GM12878 (cell line): ENCODE measurements around the gene NGFR. TPM values are rescaled to one million over a fixed set of nuclear protein-coding genes. Genes with fewer than 3 reads are reported as not detected.

Source experiments
- ATAC-seq: fragments of 200-7000 bp; cut with Tn5 transposase; 3 replicates; pipeline ENCODE4 v1.9.1; 2020; ENCODE audit warnings: mild to moderate bottlenecking, moderate library complexity
- BruUV-seq: library from RNA; stranded (reverse); fragments of 400-500 nt; replicated peaks from 2 replicates; lab custom pipeline; 2021; lab: Mats Ljungman, UMichigan
- CTCF ChIA-PET: fragments of 300-600 bp; sonication (Branson Sonifier 250); formaldehyde crosslinking; extraction: SDS; loops from one replicate; lab custom pipeline; 2021; ENCODE audit warnings: inconsistent platforms; lab: Yijun Ruan, JAX
- POLR2A ChIA-PET: fragments of 350-600 bp; formaldehyde crosslinking; extraction: SDS; loops from one replicate; lab custom pipeline; 2021; ENCODE audit warnings: inconsistent platforms; lab: Charles Lee
- RAD21 ChIA-PET: fragments of 300-600 bp; sonication (Branson Sonifier 250); formaldehyde crosslinking; loops from one replicate; lab custom pipeline; 2023; ENCODE audit warnings: antibody characterized with exemption; ENCODE audit not compliant: unreplicated experiment; lab: Charles Lee
- SMC1A ChIA-PET: fragments of 300-600 bp; sonication (Branson Sonifier 250); formaldehyde crosslinking; loops from one replicate; lab custom pipeline; 2023; ENCODE audit not compliant: unreplicated experiment, uncharacterized antibody; lab: Charles Lee
- DNase-seq: peaks from one replicate; pipeline ENCODE4 v3.0.0-alpha.2; 2011; ENCODE audit warnings: low read depth, low spot score
- FAIRE-seq: peaks from 3 replicates; lab custom pipeline; 2011; peaks lifted over from hg19 to GRCh38; lab: Jason Lieb, UNC
- H2AFZ ChIP-seq: 2 replicates; pipeline ENCODE4 v1.6.0; 2011; ENCODE audit warnings: low read depth, low read length, control low read depth; ENCODE audit not compliant: control insufficient read depth
- H3K27ac ChIP-seq: 2 replicates; pipeline ENCODE4 v1.5.1; 2011; ENCODE audit warnings: control low read depth; ENCODE audit not compliant: control insufficient read depth, insufficient read depth
- H3K27me3 ChIP-seq, 2 experiments: replicated peaks in 1 of 2; 2 replicates each; pipeline versions ENCODE4 v1.6.0 to v1.6.1; 2011; ENCODE audit warnings: low read length in 1 of 2; ENCODE audit not compliant: control insufficient read depth in 2 of 2, insufficient read depth in 2 of 2
- H3K36me3 ChIP-seq, 2 experiments: 2 replicates each; pipeline ENCODE4 v1.5.1; 2011; ENCODE audit warnings: low read length in 1 of 2; ENCODE audit not compliant: control insufficient read depth in 2 of 2, insufficient read depth in 2 of 2
- H3K4me1 ChIP-seq: 2 replicates; pipeline ENCODE4 v1.6.1; 2011; ENCODE audit warnings: mild to moderate bottlenecking, low read length, moderate library complexity, mixed read lengths; ENCODE audit not compliant: control insufficient read depth, insufficient read depth
- H3K4me2 ChIP-seq: 2 replicates; pipeline ENCODE4 v1.6.0; 2011; ENCODE audit warnings: control low read depth; ENCODE audit not compliant: control insufficient read depth, insufficient read depth
- H3K4me3 ChIP-seq: fragments of 200-600 bp; sonication (generic); 2 replicates; pipeline ENCODE4 v1.5.1; 2016
- H3K79me2 ChIP-seq: 2 replicates; pipeline ENCODE4 v1.6.0; 2011; ENCODE audit warnings: low read length; ENCODE audit not compliant: control insufficient read depth, insufficient read depth
- H3K9ac ChIP-seq: 2 replicates; pipeline ENCODE4 v1.8.0; 2011; ENCODE audit warnings: low read length, control low read depth, mixed read lengths; ENCODE audit not compliant: control insufficient read depth, insufficient read depth
- H3K9me3 ChIP-seq: replicated peaks from 3 replicates; pipeline ENCODE4 v1.5.1; 2011; ENCODE audit warnings: mild to moderate bottlenecking, low read length; ENCODE audit not compliant: control insufficient read depth, insufficient read depth
- H4K20me1 ChIP-seq: 2 replicates; pipeline ENCODE4 v1.6.0; 2011; ENCODE audit not compliant: control insufficient read depth, insufficient read depth
- BCL11A ChIP-seq: IDR thresholded peaks from 2 replicates; pipeline ENCODE4 v1.6.1; 2011; ENCODE audit warnings: low read depth, low read length
- CREB1 ChIP-seq: IDR thresholded peaks from 2 replicates; pipeline ENCODE4 v1.6.1; 2012; ENCODE audit warnings: low read depth, mild to moderate bottlenecking, inconsistent platforms
- DPF2 ChIP-seq: fragments of 450-650 bp; IDR thresholded peaks from 2 replicates; pipeline ENCODE4 v1.6.1; 2017; ENCODE audit warnings: mild to moderate bottlenecking
- GABPA ChIP-seq: IDR thresholded peaks from 2 replicates; pipeline ENCODE4 v1.6.1; 2014; ENCODE audit warnings: antibody characterized with exemption, low read depth, mild to moderate bottlenecking, inconsistent platforms
- KLF5 ChIP-seq: fragments of 450-650 bp; IDR thresholded peaks from 2 replicates; pipeline ENCODE4 v1.6.1; 2014; ENCODE audit warnings: mild to moderate bottlenecking; ENCODE audit not compliant: partially characterized antibody
- NRF1 ChIP-seq: conservative IDR thresholded peaks from 2 replicates; pipeline ENCODE4 v1.6.1; 2011; ENCODE audit warnings: mild to moderate bottlenecking, low read depth, low read length, improper control_type of control experiment
- POLR2AphosphoS2 ChIP-seq: IDR thresholded peaks from 2 replicates; pipeline ENCODE4 v1.6.1; 2011; ENCODE audit warnings: low read depth, mild to moderate bottlenecking, low read length, improper control_type of control experiment, moderate library complexity
- POU2F2 ChIP-seq: IDR thresholded peaks from 3 replicates; pipeline ENCODE4 v1.6.1; 2011; ENCODE audit warnings: low read depth, mild to moderate bottlenecking, low read length, borderline replicate concordance
- RAD21 ChIP-seq: IDR thresholded peaks from 2 replicates; pipeline ENCODE4 v1.6.1; 2011; ENCODE audit warnings: mild to moderate bottlenecking, low read depth, low read length, moderate library complexity; ENCODE audit not compliant: insufficient read depth
- SMC3 ChIP-seq: IDR thresholded peaks from 2 replicates; pipeline ENCODE4 v1.6.1; 2011; ENCODE audit warnings: low read length, improper control_type of control experiment, borderline replicate concordance
- ZNF24 ChIP-seq: fragments of 450-650 bp; IDR thresholded peaks from 2 replicates; pipeline ENCODE4 v1.6.1; 2017; ENCODE audit warnings: antibody characterized with exemption, mild to moderate bottlenecking
- WGBS: methylation state at CpG from one replicate; pipeline ENCODE4 v1.1.6; 2016; ENCODE audit warnings: low lambda C conversion rate; ENCODE audit not compliant: insufficient replicate concordance, insufficient coverage; ENCODE audit errors: missing lambda C conversion rate; 5-methylcytosine and 5-hydroxymethylcytosine counted together
- in situ Hi-C: fragments of 300-500 bp; cut with MboI; formaldehyde crosslinking; loops from 9 replicates; pipeline ENCODE4 v1.14.3; 2018; ENCODE audit warnings: mixed read lengths
- intact Hi-C: fragments of 100-400 bp; cut with micrococcal nuclease; formaldehyde crosslinking; loops from one replicate; pipeline ENCODE4 v1.14.2; 2022; ENCODE audit not compliant: unreplicated experiment
- polyA plus RNA-seq, 11 experiments: library from polyadenylated mRNA; depleted of rRNA in 4 of 11; unstranded in 6 of 11; stranded (reverse) in 5 of 11; fragments of >200 nt; fragmentation: Nextera tagmentation in 4 of 11; fragmentation: Illumina TruSeq in 1 of 11; extraction: Ambion mirVana in 4 of 11; extraction: Trizol in 1 of 11; gene quantifications; 1 replicate in 1 of 11; 2 replicates in 10 of 11; pipeline versions ENCODE4 v1.2.1 to v1.2.3, GENCODE V29; 2011 to 2016; ENCODE audit warnings: inconsistent platforms in 2 of 11, missing spikeins in 2 of 11, low read depth in 1 of 11
- total RNA-seq, 4 experiments: library from RNA; depleted of rRNA in 3 of 4; stranded (reverse); fragments of >200 nt in 3 of 4; fragmentation: Illumina TruSeq in 1 of 4; extraction: Trizol in 1 of 4; gene quantifications; 2 replicates each; pipeline versions ENCODE4 v1.2.1 to v1.2.3, GENCODE V29; 2013 to 2021
- TF ChIP-seq, protein P1 (sequence below): fragments of 150-350 bp; IDR thresholded peaks from 2 replicates; pipeline ENCODE4 v1.6.1; 2016; ENCODE audit warnings: low read depth, low read length
- TF ChIP-seq, protein P2 (sequence below): IDR thresholded peaks from 2 replicates; pipeline ENCODE4 v1.6.1; 2011; ENCODE audit warnings: low read depth, low read length, improper control_type of control experiment, borderline replicate concordance
- TF ChIP-seq, protein P3 (sequence below): fragments of 450-650 bp; IDR thresholded peaks from 2 replicates; pipeline ENCODE4 v1.6.1; 2016; ENCODE audit warnings: mild to moderate bottlenecking

Gene NGFR
- total and polyA plus RNA-seq, 10 of the 15 experiments (the other 5 are each of a cell fraction or from before 2014, with no cell fraction given): 0.05 to 0.28 (median 0.08) TPM; not detected in 1

DNA sequence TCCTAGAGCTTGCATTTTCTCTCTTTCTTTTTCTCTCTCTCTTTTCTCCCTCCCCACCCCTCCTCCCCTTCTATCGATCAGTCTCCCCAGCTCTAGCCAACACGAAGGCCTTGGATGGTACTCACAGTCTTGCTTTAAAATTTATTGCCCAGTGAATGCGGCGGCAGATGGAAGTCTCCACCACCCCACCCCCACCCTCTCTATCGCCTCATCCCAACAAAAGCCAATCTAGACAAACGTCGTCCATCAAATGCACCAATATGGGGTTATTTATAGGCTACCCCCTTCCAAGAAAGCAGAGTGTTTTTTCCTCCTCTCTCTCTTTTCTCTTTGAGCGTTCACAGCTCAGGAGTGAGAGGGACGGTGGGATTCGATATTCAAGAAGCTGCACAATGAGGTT, 10.5 kb upstream of the NGFR start:
- Histone ChIP-seq H4K20me1 (no peaks in the 10 kb centered on the region), H3K36me3 (no peaks in the 10 kb centered on the region), H3K4me2 (no peak overlapping the region), H3K79me2 (no peaks in the 10 kb centered on the region), H2AFZ (no peak overlapping the region), H3K9me3 (no peaks in the 10 kb centered on the region), H3K9ac (no peak overlapping the region), H3K4me1 (peaks cover 7% of the 10 kb centered on the region; the same call in 1 of the 2 replicates), H3K27ac (no peak overlapping the region), H3K27me3 (peaks cover 5 to 8% of the 10 kb centered on the region in 2 experiments), H3K4me3 (no peak overlapping the region)
- RAD21 ChIA-PET: no interaction called here
- ATAC-seq (no peak), FAIRE-seq (no peak), DNase-seq (no peak)
- 47% methylated on average over 10 of the region's 10 CpGs for whole genome bisulfite sequencing
- CTCF ChIA-PET: interaction anchor here (1.0 kb wide), 1 partner anchor 50 kb away, joined by 4 read pairs; no protein-coding TSS in a partner anchor
- TF ChIP-seq POU2F2 (no peak), POLR2AphosphoS2 (no peak), ZNF24 (no peak), CREB1 (no peak), SMC3 (no peak), RAD21 (no peak), DPF2 (no peak), GABPA (no peak), KLF5 (no peak), NRF1 (no peak), BCL11A (no peak)
- TF ChIP-seq, protein P1, sequence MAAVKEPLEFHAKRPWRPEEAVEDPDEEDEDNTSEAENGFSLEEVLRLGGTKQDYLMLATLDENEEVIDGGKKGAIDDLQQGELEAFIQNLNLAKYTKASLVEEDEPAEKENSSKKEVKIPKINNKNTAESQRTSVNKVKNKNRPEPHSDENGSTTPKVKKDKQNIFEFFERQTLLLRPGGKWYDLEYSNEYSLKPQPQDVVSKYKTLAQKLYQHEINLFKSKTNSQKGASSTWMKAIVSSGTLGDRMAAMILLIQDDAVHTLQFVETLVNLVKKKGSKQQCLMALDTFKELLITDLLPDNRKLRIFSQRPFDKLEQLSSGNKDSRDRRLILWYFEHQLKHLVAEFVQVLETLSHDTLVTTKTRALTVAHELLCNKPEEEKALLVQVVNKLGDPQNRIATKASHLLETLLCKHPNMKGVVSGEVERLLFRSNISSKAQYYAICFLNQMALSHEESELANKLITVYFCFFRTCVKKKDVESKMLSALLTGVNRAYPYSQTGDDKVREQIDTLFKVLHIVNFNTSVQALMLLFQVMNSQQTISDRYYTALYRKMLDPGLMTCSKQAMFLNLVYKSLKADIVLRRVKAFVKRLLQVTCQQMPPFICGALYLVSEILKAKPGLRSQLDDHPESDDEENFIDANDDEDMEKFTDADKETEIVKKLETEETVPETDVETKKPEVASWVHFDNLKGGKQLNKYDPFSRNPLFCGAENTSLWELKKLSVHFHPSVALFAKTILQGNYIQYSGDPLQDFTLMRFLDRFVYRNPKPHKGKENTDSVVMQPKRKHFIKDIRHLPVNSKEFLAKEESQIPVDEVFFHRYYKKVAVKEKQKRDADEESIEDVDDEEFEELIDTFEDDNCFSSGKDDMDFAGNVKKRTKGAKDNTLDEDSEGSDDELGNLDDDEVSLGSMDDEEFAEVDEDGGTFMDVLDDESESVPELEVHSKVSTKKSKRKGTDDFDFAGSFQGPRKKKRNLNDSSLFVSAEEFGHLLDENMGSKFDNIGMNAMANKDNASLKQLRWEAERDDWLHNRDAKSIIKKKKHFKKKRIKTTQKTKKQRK: no peak
- TF ChIP-seq, protein P2, sequence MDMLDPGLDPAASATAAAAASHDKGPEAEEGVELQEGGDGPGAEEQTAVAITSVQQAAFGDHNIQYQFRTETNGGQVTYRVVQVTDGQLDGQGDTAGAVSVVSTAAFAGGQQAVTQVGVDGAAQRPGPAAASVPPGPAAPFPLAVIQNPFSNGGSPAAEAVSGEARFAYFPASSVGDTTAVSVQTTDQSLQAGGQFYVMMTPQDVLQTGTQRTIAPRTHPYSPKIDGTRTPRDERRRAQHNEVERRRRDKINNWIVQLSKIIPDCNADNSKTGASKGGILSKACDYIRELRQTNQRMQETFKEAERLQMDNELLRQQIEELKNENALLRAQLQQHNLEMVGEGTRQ: no peak
- TF ChIP-seq, protein P3, sequence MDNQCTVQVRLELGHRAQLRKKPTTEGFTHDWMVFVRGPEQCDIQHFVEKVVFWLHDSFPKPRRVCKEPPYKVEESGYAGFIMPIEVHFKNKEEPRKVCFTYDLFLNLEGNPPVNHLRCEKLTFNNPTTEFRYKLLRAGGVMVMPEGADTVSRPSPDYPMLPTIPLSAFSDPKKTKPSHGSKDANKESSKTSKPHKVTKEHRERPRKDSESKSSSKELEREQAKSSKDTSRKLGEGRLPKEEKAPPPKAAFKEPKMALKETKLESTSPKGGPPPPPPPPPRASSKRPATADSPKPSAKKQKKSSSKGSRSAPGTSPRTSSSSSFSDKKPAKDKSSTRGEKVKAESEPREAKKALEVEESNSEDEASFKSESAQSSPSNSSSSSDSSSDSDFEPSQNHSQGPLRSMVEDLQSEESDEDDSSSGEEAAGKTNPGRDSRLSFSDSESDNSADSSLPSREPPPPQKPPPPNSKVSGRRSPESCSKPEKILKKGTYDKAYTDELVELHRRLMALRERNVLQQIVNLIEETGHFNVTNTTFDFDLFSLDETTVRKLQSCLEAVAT: no peak
- SMC1A ChIA-PET: no interaction called here
- intact Hi-C loops (no loop called here), in situ Hi-C loops (no loop called here)
- no TSS peak for BruUV-seq
- POLR2A ChIA-PET: no interaction called here
